Prostate gland (tissue), 2 donors: ENCODE measurements around the gene TPTE. TPM values are rescaled to one million over a fixed set of nuclear protein-coding genes. Genes with fewer than 3 reads are reported as not detected.
"Not testable (repeated sequence)": the region's sequence is repeated elsewhere in the genome, so short reads cannot be mapped to it uniquely, and the experiment has no call there.

Experiments
- DNase-seq: peaks from one replicate; pipeline ENCODE4 v3.0.0-alpha.2; 2019; ENCODE audit warnings: low spot score
- H3K27ac ChIP-seq, 2 donors: fragments of 200-600 bp; sonication (generic); 2 replicates each; pipeline ENCODE4 v1.5.1; 2017 to 2019
- H3K27me3 ChIP-seq: fragments of 200-600 bp; sonication (generic); replicated peaks from 2 replicates; pipeline ENCODE4 v1.5.1; 2019; ENCODE audit not compliant: insufficient read depth
- H3K36me3 ChIP-seq, 2 donors: fragments of 200-600 bp; sonication (generic); 1 replicate in 1 of 2; 2 replicates in 1 of 2; pipeline versions ENCODE4 v1.5.1 to v1.8.1; 2017 to 2019
- H3K4me1 ChIP-seq: fragments of 200-600 bp; sonication (generic); replicated peaks from 2 replicates; pipeline ENCODE4 v1.5.1; 2019
- H3K4me3 ChIP-seq, 2 donors: fragments of 200-600 bp; sonication (generic); 2 replicates each; pipeline ENCODE4 v1.5.1; 2017 to 2019
- H3K9me3 ChIP-seq: fragments of 200-600 bp; sonication (generic); 2 replicates; pipeline ENCODE4 v1.5.1; 2017
- CTCF ChIP-seq, 4 experiments: fragments of 200-600 bp in 2 of 4; fragments of 450-650 bp in 2 of 4; sonication (generic) in 2 of 4; IDR thresholded peaks; 1 replicate in 3 of 4; 2 replicates in 1 of 4; pipeline ENCODE4 v1.5.1; 2016 to 2019; ENCODE audit warnings: antibody characterized with exemption in 4 of 4, mild to moderate bottlenecking in 2 of 4, moderate library complexity in 2 of 4
- POLR2A ChIP-seq: fragments of 450-650 bp; IDR thresholded peaks from one replicate; pipeline ENCODE4 v1.6.1; 2016; ENCODE audit warnings: antibody characterized with exemption, mild to moderate bottlenecking
- POLR2AphosphoS5 ChIP-seq: sonication (generic); formaldehyde crosslinking; IDR thresholded peaks from one replicate; pipeline ENCODE4 v1.6.1; 2017; ENCODE audit warnings: antibody characterized with exemption
- WGBS: methylation state at CpG from one replicate; pipeline ENCODE4 v1.1.5; 2018; 5-methylcytosine and 5-hydroxymethylcytosine counted together
- intact Hi-C: fragments of 100-400 bp; cut with DNase I; formaldehyde crosslinking; loops from one replicate; pipeline ENCODE4 v1.14.2; 2022
- total RNA-seq, 2 donors: library from RNA; depleted of rRNA; stranded (reverse); fragments of >200 nt; gene quantifications; one replicate each; pipeline ENCODE4 v1.1.0, GENCODE V29; 2016

Gene TPTE
- total RNA-seq, 2 donors from 2014 or later, result 17.2 TPM; not detected in 1

DNA sequence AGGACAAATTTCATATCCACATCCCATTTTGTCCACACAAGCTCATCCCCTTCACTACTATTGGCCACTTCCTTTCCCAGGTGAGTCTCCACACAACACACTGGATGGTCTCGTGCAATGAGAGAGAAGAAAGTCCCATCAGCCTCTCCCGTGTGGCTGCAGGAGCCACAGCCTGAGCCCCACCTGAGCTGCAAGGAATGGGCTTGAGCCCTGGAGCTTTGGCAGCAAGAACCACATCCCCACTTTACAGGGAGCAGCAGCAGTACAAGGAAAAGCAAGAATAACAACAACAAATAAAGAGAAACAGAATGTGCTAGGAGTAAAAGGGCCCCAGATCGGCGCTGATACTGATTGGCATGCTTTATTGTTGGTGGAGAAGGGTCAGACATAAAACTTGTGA lies 117.7 kb downstream of the TPTE start:
- Histone ChIP-seq H3K36me3 (no peaks in the 10 kb centered on the region), H3K4me3 (no peak overlapping the region), H3K9me3 (no peaks in the 10 kb centered on the region), H3K27me3 (no peaks in the 10 kb centered on the region), H3K27ac (no peak overlapping the region), H3K4me1 (no peaks in the 10 kb centered on the region)
- WGBS, result 58% methylated on average over 4 of the region's 4 CpGs
- intact Hi-C loops, result no loop called here
- TF ChIP-seq CTCF (IDR thresholded peaks at IDR 0.05), result no peak
- TF ChIP-seq POLR2AphosphoS5, result no peak
- no peak for TF ChIP-seq POLR2A
- DNase-seq, result no peak

GRCh38 chr21:10639746-10640145 lies 118.4 kb downstream of the TPTE start:
- H3K9me3 ChIP-seq, H3K36me3 ChIP-seq, H3K27ac ChIP-seq, DNase-seq, H3K4me3 ChIP-seq, H3K4me1 ChIP-seq, H3K27me3 ChIP-seq: not testable (repeated sequence)
- intact Hi-C loops, result loop anchor here (10.0 kb wide), 1 partner anchor 65 kb away; no protein-coding TSS in a partner anchor

- no peaks in the 10 kb centered on the region for H3K36me3 ChIP-seq
- no peaks in the 10 kb centered on the region for H3K4me1 ChIP-seq
- H3K27me3 ChIP-seq, result no peaks in the 10 kb centered on the region
- no peak overlapping the region for H3K4me3 ChIP-seq
- TF ChIP-seq CTCF (IDR thresholded peaks at IDR 0.05) (no peak), POLR2A (no peak), POLR2AphosphoS5 (no peak)
- no peak overlapping the region for H3K27ac ChIP-seq
- DNase-seq, result no peak
- intact Hi-C loops, result loop anchor here (10.0 kb wide), 1 partner anchor 64 kb away; no protein-coding TSS in a partner anchor
- H3K9me3 ChIP-seq, result no peaks in the 10 kb centered on the region
- WGBS, result 43% methylated on average over 4 of the region's 4 CpGs
Observed at GRCh38 chr21:10640446-10640845, 119.1 kb downstream of the TPTE start.

GRCh38 chr21:10641107-10641506 lies 119.7 kb downstream of the TPTE start:
- Histone ChIP-seq H3K4me3 (no peak overlapping the region), H3K36me3 (no peaks in the 10 kb centered on the region), H3K9me3 (no peaks in the 10 kb centered on the region), H3K4me1 (no peaks in the 10 kb centered on the region), H3K27ac (no peak overlapping the region), H3K27me3 (no peaks in the 10 kb centered on the region)
- WGBS, result 48% methylated on average over 1 of the region's 1 CpG
- TF ChIP-seq POLR2A (no peak), CTCF (IDR thresholded peaks at IDR 0.05) (no peak), POLR2AphosphoS5 (no peak)
- no peak for DNase-seq
- intact Hi-C loops, result loop anchor here (10.0 kb wide), 1 partner anchor 64 kb away; no protein-coding TSS in a partner anchor

- H3K9me3 ChIP-seq, H3K27ac ChIP-seq, H3K27me3 ChIP-seq, H3K4me1 ChIP-seq, DNase-seq, H3K4me3 ChIP-seq, H3K36me3 ChIP-seq: not testable (repeated sequence)
- WGBS, result 43% methylated on average over 5 of the region's 5 CpGs
- intact Hi-C loops, result loop anchor here (10.0 kb wide), 1 partner anchor 59 kb away; no protein-coding TSS in a partner anchor
Observed at GRCh38 chr21:10645667-10646066, 124.3 kb downstream of the TPTE start.

DNA sequence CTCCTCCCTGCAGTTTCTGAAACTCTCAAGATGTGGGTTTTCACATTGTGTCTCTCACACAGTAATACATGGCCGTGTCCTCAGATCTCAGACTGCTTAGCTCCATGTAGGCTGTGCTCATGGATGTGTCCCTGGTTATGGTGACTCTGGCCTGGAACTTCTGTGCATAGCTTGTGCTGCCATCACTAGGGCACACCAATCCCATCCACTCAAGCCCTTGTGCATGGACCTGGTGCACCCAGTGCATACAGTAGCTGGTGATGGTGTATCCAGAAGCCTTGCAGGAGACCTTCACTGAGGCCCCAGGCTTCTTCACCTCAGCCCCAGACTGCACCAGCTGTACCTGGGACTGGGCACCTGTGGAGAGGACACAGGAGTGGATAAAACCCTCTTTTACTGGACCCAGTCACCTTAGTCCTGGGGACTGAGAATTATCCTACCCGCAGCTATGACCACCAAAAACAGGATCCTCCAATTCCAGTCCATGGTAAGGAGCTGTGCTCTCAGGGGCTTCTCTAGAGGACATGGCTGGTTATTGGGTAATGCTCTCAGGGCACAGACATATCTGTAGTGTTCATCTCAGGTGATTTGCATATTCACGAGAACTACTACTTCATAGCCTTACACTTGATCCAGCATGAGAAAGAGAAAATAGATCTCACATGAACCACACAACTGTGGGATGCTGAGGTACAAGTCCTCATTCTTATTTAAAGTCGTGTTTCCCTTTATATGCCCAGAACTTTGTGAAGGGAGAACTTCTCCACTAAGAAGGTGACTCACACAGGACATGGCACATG lies 128.2 kb downstream of the TPTE start:
- H3K9me3 ChIP-seq, H3K4me3 ChIP-seq, H3K4me1 ChIP-seq, DNase-seq, H3K27ac ChIP-seq, H3K27me3 ChIP-seq, H3K36me3 ChIP-seq: not testable (repeated sequence)
- intact Hi-C loops, result loop anchor here (10.0 kb wide), 1 partner anchor 55 kb away; no protein-coding TSS in a partner anchor
- 49% methylated on average over 4 of the region's 4 CpGs for WGBS

DNA sequence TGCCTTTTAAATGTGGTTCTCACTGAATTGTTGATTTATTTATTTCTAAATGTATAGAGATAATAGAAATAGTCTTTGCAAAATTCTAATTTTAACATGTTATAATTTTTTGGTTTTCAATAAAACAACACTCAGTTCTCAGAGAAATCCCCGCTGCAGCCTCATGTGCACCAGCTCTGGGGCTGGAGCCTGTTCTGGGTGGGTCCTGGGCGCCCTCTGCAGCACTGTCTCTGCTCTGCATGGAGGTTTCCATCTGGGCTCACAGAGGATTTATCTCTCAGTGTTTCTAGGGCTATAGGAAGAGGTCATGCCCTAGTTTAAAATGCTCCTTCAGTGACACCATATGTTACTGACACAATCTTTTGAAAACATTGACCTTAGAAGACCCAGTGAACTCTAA lies 128.9 kb downstream of the TPTE start:
- H3K27me3 ChIP-seq, H3K4me3 ChIP-seq, H3K36me3 ChIP-seq, intact Hi-C loops, H3K27ac ChIP-seq, H3K4me1 ChIP-seq, H3K9me3 ChIP-seq, DNase-seq: not testable (repeated sequence)
- WGBS, result 32% methylated on average over 2 of the region's 2 CpGs
